T-helper 2 cell treated with Interferon-gamma antibody and Interleukin-4, amounts not matched to agents 100 ng/mL and 5 ng/mL, for 36 hours (primary cell): Measurements from ENCODE around the gene ALOX15. TPM values are rescaled to one million over a fixed set of nuclear protein-coding genes. Genes with fewer than 3 reads are reported as not detected.
"Not testable (repeated sequence)": the region's sequence is repeated elsewhere in the genome, so short reads cannot be mapped to it uniquely, and the experiment has no call there.

Experiments used
- intact Hi-C: fragments of 100-400 bp; cut with micrococcal nuclease; formaldehyde crosslinking; loops from one replicate; pipeline ENCODE4 v1.15.1; 2023
- total RNA-seq: library from RNA; stranded (reverse); gene quantifications from 2 replicates; pipeline ENCODE4 v1.2.3, GENCODE V29; 2022

ALOX15 gene, protein sequence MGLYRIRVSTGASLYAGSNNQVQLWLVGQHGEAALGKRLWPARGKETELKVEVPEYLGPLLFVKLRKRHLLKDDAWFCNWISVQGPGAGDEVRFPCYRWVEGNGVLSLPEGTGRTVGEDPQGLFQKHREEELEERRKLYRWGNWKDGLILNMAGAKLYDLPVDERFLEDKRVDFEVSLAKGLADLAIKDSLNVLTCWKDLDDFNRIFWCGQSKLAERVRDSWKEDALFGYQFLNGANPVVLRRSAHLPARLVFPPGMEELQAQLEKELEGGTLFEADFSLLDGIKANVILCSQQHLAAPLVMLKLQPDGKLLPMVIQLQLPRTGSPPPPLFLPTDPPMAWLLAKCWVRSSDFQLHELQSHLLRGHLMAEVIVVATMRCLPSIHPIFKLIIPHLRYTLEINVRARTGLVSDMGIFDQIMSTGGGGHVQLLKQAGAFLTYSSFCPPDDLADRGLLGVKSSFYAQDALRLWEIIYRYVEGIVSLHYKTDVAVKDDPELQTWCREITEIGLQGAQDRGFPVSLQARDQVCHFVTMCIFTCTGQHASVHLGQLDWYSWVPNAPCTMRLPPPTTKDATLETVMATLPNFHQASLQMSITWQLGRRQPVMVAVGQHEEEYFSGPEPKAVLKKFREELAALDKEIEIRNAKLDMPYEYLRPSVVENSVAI
- not detected in 2 replicates for total RNA-seq

DNA sequence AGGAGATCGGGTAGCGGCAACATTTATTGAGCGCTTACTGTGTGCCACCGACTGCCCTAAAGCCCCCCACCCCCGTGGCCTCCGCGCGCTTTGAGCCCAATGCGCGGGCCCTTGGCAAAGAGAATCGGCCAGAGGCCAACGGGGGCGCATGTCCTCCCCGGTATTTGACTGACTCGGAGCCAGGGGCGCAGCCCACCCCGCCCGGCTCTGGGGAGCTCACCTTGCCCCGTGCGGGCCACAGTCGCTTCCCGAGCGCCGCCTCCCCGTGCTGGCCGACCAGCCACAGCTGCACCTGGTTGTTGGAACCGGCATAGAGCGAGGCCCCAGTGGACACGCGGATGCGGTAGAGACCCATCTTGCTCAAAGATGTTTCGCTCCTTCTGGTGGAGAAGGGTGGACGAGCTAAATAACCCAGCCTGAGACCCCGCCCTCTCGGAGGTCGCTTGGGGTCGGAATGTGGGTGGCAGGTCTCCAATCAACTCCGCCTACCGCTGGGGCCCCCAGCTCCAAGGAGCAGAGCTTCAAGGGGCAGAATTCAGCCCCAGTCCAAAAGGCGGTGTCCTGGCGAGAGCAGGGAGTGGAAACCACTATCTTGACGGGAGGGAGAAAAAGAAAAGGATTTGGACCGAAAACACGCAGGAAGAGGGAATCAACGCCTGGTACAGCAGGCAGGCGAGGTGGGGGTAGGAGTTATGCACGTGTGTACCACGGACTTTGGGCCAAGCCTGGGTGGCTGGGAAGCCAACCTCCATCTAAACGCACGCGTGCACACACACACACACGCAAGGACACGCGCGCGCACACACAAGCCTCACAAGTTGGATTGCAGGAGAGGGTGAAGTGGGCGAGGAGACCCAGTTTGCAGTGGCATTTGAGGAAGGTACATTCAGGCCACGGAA is at the start of gene ALOX15:
Gene ALOX15, minus strand, starts transcription at position 382 of the 899 bp plus-strand sequence. Its CDS starts 27 bp downstream, at position 355.
- intact Hi-C loops: loop anchor here (10.0 kb wide), 1 partner anchor 143 kb away; the partner anchor contains the start of genes GLTPD2 and VMO1

DNA sequence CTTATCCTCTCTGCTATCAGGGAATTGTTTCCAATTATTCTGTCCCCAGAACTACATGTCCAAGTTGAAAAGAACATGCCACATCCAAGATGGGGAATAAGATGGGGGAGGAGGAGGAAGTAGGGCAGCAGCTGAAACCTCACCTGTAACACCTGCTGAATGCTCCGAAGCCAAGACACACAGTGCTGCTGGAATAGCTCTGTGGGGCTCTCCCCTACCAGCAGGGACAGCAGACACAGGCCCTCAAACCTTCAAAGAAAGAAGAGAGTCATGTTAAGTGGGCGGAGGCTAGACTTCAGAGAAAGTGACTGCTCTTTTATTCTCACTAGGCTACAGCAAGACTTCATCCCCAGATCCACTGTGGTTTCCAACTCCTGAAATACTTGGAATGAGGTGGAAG is 49.3 kb upstream of the ALOX15 start:
- intact Hi-C loops: no loop called here

DNA sequence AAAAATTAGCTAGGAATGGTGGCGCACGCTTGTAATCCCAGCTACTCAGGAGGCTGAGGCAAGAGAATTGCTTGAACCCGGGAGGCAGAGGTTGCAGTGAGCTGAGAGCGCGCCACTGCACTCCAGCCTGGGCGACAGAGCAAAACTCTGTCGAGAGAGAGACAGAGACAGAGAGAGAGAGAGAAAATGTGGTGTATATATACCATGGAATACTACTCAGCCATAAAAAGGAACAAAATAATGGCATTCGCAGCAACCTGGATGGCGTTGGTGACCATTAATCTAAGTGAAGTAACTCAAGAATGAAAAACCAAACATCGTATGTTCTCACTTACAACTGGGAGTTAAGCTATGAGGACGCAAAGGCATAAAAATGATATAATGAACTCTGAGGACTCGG is 48.4 kb upstream of the ALOX15 start:
- intact Hi-C loops: not testable (repeated sequence)

DNA sequence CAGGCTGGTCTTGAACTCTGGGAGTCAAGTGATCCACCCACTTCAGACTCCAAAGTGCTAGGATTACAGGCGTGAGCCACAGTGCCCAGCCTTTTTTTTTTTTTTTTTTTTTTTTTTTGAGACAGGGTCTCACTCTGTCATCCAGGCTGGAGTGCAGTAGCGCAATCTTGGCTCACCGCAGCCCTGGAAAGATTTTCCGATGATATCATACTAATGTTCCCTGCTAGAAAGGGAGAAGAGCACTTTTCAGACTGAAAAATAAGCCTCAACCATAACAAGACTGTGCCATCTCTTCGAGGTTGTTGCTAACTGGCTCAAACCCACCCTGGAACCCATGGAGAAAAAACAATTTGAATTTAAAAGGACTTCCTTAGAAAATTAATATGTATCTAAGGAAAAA is 42.3 kb upstream of the ALOX15 start:
- intact Hi-C loops: not testable (repeated sequence)

DNA sequence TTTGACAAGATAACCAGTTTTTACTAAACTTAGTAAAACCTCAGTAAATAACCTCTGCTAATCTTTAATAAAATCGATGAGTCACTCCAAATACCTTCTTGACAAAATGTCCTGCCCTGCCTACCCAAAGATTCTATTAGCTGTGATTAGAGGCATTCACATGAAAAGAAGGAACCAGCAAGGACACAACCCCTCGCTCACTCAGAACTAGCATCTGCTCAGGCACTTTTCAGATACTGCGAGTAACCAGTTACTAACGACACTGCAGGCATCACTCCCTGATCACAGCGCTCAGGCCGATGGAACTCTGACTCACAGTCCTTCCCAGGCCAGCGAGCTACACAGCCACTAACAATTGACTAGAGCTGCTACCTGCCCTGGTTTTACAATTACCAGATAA is 38.2 kb upstream of the ALOX15 start:
- intact Hi-C loops: no loop called here

DNA sequence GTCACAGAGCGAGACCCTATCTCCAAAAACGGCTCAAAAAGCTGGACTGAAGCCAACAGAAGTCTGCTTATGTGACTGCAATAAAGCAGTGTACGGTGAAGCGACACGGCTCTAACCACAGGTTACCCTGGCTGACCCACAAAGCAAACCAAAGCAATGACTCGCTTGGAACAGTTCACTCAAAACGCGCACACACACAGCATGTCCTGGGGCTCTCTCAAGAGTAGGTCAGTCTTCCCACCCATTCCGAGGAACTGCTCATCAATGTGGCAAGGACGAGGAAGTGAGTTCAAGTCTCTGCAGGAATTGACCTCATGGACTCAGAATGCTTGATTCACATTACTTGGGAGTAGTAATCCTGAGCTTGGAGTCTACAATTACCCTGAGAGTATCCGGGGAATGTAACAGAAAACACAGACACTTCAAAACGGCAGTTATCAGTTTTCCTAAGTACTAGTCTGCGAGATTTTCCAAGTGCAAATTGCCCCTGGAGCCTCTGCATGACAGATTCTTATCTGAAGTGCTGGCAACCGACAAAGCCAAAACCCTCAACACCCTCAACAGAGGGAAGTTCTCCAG is 37.1 kb upstream of the ALOX15 start:
- intact Hi-C loops: no loop called here

DNA sequence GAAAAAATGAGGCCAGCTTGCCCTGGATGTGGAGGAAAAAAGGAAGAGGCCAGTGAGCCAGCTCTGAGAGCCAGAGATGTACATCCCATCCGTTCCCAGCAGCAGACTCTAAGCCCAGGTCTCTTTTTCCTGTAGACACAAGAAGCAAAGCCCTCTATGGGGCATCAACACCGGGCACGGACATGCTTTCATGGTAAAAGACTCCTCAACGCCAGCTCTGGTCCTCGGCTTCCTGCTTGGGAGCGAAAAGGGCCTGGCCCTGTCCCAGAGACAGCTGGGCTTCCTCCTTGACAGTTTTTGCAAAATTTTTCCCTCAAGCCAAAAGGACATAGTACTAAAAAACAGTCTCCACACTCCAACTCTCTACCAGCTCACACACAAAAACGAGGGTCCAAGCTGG is 35.3 kb upstream of the ALOX15 start:
- intact Hi-C loops: no loop called here

DNA sequence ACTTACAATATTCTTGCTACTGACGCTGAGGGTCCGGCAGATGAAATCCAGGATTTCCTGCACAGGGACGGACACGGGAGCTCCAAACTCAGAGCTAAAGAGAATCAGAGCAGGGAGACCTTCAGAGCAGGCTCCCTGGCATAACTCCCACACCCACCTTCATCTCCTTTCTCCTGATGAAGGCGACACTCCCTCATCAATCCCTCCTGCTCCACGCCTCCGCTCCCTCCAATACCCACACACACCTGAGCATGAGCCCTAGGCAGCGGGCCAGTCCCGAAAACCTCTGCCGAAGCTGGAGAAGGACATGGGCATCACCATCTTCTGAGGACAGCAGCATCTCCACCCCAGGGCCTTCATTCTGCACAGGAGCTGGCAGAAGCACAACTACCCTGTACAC is 34.3 kb upstream of the ALOX15 start:
- intact Hi-C loops: no loop called here

DNA sequence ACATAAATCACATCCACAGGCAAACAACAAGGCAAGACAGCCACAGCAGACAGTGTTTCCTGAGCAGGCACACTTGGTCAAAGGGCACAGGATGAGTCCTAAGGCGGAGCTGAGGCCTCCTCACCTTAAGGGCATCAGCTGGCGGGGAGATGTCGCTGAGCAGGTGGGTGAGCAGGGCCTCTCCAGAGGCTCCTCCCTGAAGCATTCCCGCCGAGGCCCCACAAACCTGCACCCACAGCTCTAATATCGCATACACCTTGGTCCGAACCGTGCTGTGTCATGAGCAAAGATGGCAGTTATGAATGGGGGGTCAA is 33.2 kb upstream of the ALOX15 start:
- intact Hi-C loops: no loop called here

DNA sequence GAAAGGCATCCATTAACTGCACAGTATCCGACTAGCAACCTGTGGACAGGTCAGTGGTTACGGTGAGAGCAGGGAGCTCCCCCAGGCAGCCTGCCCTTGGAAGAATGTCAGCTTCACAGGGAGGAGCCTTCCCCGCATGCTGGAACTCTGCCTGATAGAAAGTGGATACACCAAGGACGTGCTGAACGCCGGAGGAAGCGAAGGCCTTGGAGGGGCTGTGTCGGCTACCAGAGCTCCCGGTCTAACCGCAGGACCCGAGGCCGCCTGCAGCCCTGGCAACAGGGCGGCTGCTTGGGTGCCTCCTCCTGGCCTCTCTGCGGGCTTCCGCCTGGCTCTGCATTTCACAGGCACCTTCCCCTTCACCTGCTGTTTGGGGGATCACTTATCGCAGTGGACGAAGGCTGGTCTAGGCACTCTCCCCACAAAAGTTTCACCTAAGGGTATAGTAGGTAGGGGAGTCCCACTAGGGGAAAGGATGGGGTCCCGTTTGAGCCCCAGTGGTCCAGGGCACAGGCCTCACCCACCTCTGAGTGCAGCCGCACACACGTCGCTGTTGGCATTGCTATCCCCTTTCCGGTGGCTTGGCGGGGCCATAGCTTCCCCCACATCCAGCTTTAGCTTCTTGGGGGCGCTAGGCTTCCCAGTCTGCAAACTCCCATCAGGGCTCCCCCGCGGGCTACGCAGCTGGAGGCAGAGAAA is 32.7 kb upstream of the ALOX15 start:
- intact Hi-C loops: no loop called here

DNA sequence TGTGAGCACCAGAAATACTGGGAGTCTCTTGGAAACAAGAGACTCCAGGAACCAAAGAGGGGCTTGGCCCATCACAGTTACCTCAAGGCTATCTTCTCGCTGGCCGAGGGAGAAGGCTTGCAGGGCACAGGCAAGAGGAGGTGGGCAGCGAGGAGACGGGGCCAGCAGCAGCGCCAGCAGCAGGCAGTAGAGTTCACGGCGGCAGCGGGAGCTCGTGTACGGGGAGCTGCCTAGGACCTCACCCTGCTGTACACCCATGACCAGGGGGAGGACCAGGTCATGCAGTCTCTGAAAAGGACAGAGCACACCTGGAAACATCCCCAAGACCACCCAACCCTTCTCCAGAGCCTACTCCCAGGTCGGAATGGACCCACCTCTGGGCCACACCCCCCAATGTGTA is 31.7 kb upstream of the ALOX15 start:
- intact Hi-C loops: no loop called here

DNA sequence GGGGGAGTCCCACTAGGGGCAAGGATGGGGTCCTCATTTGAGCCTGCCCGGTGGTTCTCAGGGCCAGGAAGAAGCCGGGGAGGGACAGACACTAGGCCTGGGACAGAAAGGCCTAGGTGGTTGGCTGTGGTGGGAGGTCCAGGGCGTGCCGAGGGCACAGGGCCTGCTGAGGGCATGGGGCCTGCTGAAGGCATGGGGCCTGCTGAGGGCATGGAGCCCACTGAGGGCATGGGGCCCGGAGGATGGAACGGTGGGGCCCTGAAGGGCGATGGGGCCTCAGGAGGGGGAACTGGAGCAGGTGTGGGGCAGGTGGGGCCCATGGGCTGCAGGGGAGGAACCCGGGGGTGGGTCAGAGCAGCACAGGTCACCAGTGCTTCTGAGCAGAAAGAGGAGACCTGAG is 31.3 kb upstream of the ALOX15 start:
- intact Hi-C loops: no loop called here

DNA sequence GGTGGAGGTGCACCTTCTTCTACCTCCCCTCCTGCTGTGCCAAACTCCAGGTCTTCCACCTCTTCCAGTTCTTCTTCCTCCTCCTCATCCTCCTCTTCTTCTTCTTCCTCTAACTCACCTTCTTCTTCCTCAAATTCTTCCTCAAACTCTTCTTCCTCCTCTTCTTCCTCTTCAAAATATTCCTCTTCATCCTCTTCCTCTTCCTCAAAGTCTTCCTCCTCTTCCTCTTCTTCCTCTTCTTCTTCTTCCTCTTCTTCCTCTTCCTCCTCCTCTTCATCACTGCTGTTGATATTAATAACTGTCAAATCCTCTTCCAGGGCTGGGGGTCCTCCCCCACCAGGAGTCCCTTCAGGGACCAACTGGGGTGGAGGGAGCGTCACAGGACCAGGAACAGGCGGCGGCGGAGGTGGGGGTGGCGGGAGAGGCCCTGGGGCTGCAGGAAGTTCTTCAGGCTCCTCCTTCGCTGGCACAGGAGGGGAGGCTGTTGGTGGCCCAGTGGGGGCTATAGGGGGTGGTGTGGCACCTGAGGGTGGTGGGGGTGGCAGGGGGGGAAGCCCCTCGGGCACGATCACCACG is 30.7 kb upstream of the ALOX15 start:
- intact Hi-C loops: no loop called here

DNA sequence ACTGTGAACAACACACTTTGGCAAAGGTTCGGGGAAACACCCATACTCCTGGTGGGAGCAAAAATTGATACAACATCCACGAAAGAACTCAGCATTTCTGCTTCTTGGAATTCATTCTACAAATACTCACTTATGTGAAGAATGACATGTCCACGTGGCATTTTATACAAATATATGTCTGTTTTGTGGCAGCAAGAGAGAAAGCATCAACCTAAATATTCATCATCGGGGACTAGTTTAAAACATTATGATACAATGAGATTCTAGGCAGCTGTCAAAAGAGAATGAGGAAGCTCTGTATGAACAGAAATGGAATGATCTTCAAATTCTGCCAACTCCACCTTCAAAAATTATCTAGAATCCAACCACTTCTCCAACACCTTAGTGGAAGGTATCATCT is 25.7 kb upstream of the ALOX15 start:
- intact Hi-C loops: no loop called here

DNA sequence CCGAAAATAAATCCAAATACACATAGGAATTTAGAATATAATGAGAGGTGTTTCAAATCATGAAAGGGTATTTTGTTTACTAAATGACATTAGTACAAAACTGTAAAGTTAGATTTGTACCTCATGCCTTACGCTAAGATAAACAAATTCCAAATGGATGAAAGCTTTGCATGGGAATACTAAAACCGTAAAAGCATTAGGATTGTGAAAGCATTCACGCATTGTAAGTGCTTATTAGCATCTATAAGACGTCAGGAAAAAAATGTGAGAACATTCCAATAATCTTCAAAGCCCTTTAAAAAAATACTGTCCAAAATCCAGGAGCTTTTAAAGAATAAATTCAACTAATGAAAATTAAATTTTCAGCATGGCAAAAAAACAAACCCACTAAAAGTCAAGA is 24.8 kb upstream of the ALOX15 start:
- intact Hi-C loops: no loop called here

DNA sequence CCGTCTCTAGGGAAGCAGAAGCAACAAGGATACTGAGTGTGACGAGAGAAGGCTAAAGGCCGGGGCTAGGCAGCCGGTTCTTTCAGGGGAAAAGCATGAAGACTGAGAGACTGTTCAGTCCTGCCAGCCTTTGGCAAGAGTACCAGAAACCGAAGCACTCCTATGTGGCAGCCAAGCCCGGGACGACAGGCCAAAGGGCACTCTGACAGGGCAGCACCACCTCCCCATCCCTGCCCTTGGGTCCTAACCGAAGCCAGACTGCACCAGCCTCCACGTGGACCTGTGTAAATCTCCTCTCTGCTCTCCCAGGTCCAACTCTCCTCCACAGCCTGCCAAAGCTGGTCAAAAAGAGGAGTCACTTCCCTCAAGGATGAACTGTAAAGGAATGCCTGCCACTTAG is 23.5 kb upstream of the ALOX15 start:
- intact Hi-C loops: no loop called here

DNA sequence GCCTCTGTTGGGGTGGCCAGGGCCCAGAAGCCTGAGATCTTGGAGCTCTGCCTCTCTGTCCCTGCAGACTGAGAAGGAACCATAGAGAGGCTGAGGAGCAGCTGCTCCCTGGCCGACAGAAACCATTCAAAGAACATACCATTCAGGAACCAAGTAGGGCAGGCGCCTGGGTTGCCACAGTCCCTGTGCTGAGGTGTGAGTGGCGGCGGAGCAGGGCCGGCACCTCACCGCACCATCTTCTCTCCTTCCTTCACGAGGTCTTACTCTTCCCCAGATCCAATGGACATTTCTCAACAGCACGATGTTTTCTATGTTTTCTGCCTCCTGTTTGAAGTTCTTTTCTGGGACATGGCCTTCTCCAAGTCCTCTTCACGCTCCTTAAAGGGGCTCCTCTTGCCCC is 22.8 kb upstream of the ALOX15 start:
- intact Hi-C loops: no loop called here

DNA sequence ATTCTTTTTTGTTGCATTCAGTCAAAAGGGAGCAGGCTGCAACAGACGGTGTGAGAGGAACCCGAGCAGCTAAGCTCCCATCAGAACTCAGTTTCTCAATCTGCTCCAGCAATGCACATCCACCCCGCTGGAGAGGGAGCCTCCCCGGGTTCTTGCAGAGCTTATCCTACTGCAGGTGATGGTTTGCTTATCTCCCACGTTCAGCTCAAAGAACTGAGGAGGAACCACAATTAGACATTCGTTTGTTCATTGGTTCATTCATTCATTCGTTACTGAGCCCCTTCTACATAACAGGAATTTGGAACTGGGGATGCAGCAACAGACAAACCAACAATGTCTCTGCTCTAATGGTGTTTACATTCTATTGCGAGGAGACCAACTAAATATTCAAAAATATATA is 22.2 kb upstream of the ALOX15 start:
- intact Hi-C loops: no loop called here

DNA sequence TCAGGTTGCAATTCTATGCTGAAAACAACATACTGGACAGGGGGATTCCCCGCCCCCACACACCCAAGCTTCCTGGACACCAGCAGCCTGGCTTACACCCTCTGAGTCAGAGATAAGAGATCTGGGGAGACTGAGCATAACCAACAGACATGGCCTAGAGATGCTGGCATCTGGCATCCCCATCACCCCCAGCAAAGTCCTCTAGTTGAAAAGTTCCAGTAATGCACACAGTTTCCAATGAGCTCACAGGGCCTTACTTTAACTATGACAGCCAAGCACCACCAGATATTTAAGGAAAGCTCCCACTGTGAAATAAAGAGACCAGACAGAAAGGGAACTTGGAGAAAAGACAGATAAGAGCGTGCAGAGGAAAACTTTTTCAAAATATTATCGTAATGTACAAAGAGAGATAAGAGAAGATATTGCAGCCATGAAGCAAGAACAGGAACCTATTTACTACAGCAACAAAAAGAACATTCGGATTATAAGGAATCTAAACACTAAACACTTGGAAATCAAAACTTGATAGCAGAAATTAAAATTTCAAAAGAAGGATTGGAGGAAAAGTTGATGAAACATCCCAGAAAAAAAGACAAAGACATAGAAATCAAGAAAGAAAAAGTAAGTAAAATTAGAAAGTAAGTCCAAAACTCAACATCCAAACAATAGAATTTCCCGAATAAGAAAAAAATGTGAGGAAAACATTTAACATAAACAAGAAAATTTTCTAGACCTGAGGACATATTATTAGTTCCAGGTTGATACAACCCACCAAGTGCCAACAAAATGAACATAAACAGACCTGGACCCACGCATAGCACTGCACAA is 17.2 kb upstream of the ALOX15 start:
- intact Hi-C loops: no loop called here

DNA sequence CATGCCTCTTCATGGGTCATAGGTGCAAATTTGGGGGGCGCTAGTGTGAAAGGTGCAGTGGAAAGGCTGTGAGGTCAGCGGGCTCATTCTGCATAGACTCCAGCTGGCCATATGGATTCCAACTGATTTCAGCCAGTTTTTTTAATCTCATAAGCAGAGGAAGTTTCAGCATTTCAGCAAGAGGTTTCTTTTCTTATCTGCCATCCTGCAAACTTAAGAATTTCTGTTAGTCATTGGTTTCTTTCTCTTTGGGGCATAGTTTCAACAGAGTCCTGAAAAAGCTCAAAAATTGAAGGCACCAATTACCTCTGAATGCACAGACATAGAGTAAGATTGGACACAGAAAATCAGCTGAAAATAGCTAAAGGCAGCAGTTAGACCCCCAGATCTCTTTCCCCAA is 16.2 kb upstream of the ALOX15 start:
- intact Hi-C loops: no loop called here
